GM10266 (cell line): ENCODE measurements around the gene ACVRL1.

ENCODE experiments used
- DNase-seq: peaks from one replicate; pipeline ENCODE4 v3.0.0; 2012; ENCODE audit errors: extremely low spot score
- TF ChIP-seq, protein P1 (sequence below): IDR thresholded peaks from 2 replicates; pipeline ENCODE4 v1.5.1; 2012; ENCODE audit warnings: mild to moderate bottlenecking, low read depth; ENCODE audit not compliant: control insufficient read depth, insufficient read depth; ENCODE audit errors: missing control alignments

Gene ACVRL1

DNA sequence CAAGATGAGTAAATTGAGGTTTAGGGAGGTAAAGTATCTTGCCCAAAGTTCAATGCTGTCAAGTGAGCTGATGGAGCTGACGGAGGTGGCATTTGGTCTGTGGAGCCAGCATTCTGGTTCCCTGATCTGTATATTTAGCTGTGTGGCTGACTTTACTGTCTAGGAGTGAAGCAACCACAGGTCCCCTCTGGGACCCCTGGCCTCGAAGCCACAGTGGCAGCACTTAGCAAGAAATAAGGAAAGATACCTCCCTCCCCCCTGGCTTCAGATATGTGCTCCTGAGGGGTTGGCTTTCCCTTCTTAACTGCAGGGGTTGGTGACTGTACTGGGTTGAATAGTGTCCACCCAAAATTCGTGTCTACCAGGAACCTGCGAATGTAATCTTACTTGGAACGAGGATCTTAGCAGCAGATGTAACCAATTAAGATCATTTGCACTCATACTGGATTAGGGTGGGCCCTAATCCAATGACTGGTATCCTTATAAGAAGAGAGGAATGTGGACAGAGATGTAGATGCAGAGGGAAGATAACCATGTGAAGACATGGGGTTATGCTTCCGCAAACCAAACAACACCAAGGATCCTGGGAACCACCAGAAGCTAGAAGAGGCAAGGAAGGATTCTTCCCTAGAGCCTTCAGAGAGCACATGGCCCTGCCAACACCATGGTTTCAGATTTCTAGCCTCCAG lies 42.2 kb downstream of the ACVRL1 start:
- TF ChIP-seq, protein P1, sequence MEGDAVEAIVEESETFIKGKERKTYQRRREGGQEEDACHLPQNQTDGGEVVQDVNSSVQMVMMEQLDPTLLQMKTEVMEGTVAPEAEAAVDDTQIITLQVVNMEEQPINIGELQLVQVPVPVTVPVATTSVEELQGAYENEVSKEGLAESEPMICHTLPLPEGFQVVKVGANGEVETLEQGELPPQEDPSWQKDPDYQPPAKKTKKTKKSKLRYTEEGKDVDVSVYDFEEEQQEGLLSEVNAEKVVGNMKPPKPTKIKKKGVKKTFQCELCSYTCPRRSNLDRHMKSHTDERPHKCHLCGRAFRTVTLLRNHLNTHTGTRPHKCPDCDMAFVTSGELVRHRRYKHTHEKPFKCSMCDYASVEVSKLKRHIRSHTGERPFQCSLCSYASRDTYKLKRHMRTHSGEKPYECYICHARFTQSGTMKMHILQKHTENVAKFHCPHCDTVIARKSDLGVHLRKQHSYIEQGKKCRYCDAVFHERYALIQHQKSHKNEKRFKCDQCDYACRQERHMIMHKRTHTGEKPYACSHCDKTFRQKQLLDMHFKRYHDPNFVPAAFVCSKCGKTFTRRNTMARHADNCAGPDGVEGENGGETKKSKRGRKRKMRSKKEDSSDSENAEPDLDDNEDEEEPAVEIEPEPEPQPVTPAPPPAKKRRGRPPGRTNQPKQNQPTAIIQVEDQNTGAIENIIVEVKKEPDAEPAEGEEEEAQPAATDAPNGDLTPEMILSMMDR: no peak
- no peak for DNase-seq

DNA sequence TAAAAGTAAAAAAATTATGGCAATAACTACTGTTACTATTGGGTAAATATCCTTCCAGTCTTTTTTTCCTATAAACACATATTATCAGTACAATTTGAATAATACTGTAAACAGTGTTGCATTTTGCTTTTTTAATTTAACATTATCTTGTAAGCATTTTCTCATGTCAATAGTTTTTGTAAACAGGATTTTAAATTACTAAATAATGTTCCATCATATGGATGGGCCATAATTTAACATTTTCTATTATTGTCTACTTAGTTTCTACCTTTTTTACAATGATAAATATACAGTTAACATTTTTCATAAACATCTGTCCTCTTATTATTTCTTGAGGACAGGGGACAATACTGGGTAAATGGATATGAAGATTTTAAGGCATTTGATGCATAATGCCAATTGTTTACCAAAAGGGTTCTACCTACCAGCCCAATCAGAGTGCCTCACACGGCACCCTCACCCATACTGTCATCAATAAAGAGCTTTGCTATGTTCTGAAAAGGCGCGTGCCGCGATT lies 43.4 kb downstream of the ACVRL1 start:
- TF ChIP-seq, protein P1: no peak
- DNase-seq: no peak

DNA sequence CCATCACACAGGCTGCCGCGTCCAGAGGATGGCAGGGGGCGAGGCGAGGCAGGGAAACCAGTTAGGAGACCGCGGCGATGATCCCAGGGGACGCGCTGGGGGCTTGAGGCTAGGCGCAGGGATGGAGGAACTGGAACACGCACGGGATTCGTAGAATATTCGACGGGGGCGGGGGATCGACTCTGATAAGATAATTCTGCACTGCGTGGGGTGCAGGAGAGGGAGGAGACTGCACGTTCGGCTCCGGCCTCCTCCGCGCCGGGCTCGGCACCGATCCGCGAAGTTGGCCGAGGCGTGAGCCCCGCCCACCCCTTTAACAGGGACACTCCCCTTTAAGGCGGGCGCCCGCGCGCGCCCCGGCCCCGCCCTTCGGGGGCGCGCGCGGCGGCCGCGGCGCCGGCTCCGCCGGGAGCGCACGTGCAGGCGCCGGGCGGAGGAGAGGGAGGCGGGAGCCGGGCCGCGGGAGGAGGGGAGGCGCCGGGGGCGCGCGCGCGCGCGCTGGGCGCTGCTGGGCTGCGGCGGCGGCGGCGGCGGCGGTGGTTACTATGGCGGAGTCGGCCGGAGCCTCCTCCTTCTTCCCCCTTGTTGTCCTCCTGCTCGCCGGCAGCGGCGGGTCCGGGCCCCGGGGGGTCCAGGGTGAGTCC lies 44.0 kb downstream of the ACVRL1 start, which contains the start of gene ACVR1B:
Gene ACVR1B (plus strand): TSS at position 501 of the 644 bp plus-strand sequence. CDS start 45 bp downstream, at position 546.
- TF ChIP-seq, protein P1: no peak
- DNase-seq: peak; percentile 89

DNA sequence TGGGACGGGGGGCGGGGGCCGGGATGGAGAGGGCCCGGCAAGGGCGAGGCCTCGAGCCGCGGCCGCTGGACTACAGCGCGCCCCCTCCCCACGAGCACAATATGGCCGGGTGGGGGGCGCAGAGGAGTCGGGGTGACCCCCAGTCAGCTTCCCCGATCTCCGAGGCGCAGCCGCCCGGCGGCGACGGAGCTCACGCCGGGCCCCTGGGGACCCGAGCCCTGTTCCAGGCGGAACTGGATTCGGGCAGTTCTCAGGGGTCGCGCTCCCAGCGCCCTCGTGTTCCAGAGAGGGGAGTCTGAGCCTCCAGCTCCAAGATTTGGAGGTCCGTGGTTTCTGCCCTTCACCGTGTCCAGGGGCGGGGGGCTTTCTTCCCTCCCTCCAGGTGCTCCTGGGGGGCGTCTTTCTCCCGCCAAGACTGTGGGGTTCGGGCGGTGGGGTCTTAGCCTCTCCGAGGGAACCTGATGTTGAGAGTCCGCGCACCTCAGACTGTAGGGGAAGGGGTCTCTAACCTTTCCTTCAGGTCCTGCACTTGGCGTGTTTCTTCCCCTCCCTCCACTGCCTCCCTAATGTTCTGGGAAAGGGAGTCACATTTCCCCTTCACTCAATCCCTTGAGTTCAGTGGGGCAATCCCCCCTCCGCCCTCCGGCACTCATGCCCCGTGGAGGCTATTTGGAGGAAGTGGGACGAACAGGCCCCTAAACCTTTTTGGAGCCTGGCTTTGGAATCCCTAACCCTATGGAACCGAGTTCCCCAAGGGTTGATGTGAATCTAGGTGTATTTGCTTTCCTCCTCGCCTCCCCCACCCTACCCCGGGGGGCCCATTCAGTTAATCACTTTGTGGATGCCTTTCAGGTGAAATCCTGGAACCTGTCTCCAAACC lies 44.8 kb downstream of the ACVRL1 start:
- no peak for DNase-seq
- TF ChIP-seq, protein P1: no peak

DNA sequence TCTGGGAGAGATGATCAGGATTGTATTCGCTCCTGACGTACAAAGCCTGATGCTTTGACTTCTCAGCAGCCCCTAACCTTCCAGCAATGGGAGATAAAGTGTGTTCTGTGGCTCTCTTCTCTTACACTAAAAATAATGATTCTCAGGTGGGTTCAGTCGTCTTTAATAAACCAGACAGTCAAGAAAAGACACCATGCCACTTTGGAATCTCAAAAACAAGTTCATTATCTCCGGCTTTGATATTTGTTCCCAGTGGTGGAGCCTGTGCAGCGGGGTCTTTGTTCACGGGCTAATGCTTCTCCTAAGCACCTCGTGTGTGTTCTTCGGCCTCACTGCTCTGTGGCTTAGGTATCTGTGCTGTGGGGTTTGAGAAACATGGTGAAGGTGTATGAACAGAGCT lies 45.8 kb downstream of the ACVRL1 start:
- TF ChIP-seq, protein P1: no peak
- no peak for DNase-seq

DNA sequence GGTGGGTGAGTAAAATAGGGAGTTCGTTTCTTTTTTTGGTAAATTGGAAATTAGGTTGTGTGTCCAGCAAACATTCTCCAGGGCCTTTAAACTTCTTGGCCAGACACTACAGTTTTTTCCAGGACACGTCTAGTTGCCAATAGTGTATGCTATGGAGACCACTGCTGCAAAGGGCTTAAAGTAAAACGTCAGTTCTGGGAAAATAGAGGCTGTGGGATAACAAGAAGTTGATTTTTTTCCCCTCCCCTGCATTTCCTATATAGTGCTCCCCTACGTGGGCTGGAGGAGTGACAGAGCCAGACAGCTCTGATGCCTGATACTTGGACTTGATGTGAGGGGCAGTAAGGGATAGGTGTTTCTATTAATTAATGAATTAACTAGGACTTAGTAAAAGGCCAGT lies 46.6 kb downstream of the ACVRL1 start:
- TF ChIP-seq, protein P1: no peak
- DNase-seq: no peak
